HT-29 (cell line): ENCODE measurements around the gene AGBL1. TPM values are rescaled to one million over a fixed set of nuclear protein-coding genes. Genes with fewer than 3 reads are reported as not detected.

Source experiments
- DNase-seq: peaks from one replicate; pipeline ENCODE4 v3.0.0-alpha.2; 2015; ENCODE audit warnings: low spot score
- total RNA-seq: library from RNA; depleted of rRNA; stranded (reverse); fragments of >200 nt; shearing (Covaris generic); gene quantifications from 2 replicates; pipeline ENCODE4 v1.2.3, GENCODE V29; 2014

The AGBL1 gene
- total RNA-seq, 1 experiment from 2014 or later: not detected

GRCh38 chr15:86700864-86701610, 621.4 kb downstream of the AGBL1 start:
- no peak for DNase-seq

GRCh38 chr15:86701611-86701963, 621.9 kb downstream of the AGBL1 start:
- DNase-seq: no peak

- no peak for DNase-seq
Measured at GRCh38 chr15:86706813-86707212, 627.1 kb downstream of the AGBL1 start.

GRCh38 chr15:86711476-86711875, 631.8 kb downstream of the AGBL1 start:
- DNase-seq: no peak

GRCh38 chr15:86714241-86714640, 634.6 kb downstream of the AGBL1 start:
- DNase-seq: no peak

- DNase-seq: no peak
Measured at GRCh38 chr15:86725628-86726027, 646.0 kb downstream of the AGBL1 start.

GRCh38 chr15:86735247-86736040, 655.8 kb downstream of the AGBL1 start:
- no peak for DNase-seq

- DNase-seq: no peak
Measured at GRCh38 chr15:86741917-86742316, 662.2 kb downstream of the AGBL1 start.

- peak; percentile 91 for DNase-seq
Measured at GRCh38 chr15:86743283-86743903, 663.7 kb downstream of the AGBL1 start.

- no peak for DNase-seq
Measured at GRCh38 chr15:86744198-86744780, 664.6 kb downstream of the AGBL1 start.

- no peak for DNase-seq
Measured at GRCh38 chr15:86751116-86751515, 671.4 kb downstream of the AGBL1 start.

GRCh38 chr15:86754846-86755245, 675.2 kb downstream of the AGBL1 start:
- DNase-seq: no peak

GRCh38 chr15:86756688-86757087, 677.0 kb downstream of the AGBL1 start:
- DNase-seq: peak; percentile 23

GRCh38 chr15:86759800-86760523, 680.3 kb downstream of the AGBL1 start:
- DNase-seq: no peak

- DNase-seq: no peak
Measured at GRCh38 chr15:86762874-86763273, 683.2 kb downstream of the AGBL1 start.

GRCh38 chr15:86764021-86764420, 684.4 kb downstream of the AGBL1 start:
- no peak for DNase-seq

GRCh38 chr15:86765281-86765680, 685.6 kb downstream of the AGBL1 start:
- DNase-seq: no peak

- no peak for DNase-seq
Measured at GRCh38 chr15:86772369-86773059, 692.8 kb downstream of the AGBL1 start.

GRCh38 chr15:86773736-86774135, 694.1 kb downstream of the AGBL1 start:
- DNase-seq: no peak

- DNase-seq: no peak
Measured at GRCh38 chr15:86776145-86776544, 696.5 kb downstream of the AGBL1 start.

GRCh38 chr15:86796521-86796920, 716.9 kb downstream of the AGBL1 start:
- DNase-seq: no peak
